SIG-M5 treated with dmso at 0.1 percent for 504 hours (cell line): Measurements from ENCODE around the gene ADGRG3.

Source experiments
- DNase-seq: peaks from one replicate; lab custom pipeline; 2025; ENCODE audit not compliant: unreplicated experiment; lab: John Stamatoyannopoulos, UW

Gene ADGRG3

DNA sequence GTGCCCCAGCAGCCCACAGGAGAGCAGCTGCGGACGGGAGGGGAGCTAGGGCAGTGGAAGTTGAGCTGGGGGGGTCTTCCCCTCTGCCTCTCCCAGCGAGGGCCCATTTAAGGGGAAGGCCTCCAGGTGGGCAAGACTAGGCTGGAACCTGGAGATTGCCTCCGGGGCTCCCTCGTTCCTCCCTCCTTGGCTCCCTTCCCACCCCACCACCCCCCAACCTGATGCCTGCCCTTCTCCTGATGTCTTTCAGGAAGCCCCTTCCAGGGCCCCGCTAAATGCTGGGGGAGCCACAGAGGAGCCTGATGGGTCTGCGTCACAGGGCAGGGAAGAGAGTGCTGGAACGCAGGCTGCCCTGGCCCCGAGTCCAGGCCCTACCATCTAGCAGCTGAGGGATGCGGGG lies 22.9 kb upstream of the ADGRG3 start:
- DNase-seq = no peak

DNA sequence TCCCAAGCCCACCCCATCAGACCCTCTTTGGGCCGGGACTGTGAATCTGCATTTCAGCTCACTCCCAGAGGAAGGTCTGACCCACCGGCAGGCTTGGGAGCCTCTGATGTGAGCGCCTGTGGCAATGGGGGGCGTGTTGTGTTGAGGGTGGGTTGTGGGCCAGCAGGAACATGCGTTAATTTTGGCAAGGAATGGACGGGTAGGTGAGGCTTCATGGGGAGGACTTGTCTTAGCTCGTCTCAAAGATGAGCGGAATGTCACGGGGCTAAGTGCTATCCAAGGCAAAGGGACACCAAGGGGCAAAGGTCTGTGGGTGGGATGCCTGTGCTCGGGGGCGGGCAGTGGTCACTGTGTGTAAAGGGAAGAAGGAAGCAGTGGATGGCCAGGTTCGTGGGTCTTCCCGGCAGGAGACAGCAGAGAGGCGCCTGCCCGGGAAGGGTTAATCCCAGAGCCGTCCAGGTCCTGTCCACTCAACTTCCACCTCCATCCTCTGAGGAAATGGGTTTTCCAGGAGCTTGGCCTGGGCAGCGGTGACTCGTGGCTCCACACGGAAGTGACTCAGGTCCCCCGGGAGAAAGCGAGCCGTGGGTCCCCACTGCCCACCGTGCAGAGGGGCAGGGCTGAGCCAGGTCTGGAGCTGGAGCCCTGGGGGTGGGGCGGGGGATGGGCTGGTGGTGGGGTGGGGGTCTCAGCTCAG lies 22.3 kb upstream of the ADGRG3 start:
- DNase-seq = no peak

DNA sequence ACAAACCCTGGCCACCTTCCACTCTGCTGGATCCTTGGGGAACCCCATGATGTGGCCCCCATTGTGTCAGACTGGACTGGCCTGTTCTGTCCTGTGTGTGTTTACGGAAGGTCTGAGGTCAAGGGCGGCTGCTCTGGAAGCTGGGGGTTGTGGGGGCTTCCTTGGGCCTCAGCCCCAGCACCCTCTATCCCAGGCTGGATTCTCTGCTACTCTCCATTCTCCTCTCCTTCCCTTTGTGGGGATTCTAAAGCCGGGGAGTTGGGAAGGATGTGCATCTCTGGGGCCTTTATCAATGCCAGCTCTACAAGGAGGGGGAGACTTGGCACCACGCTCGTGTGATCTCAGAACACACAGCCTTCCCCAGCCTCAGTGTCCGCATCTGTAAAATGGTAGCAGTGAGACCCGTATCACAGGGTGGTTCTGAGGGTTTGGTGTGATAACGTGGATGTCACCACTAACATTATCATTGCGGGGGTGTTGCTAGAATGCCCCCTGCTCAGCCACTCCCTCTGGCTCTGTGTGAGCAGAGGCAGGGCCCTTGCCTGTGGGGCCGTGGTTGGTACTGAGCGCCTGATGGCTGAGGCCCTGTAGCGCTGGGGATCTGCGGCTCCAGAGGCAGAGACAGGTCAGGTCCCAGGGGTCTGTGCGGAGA lies 21.6 kb upstream of the ADGRG3 start:
- DNase-seq = no peak

DNA sequence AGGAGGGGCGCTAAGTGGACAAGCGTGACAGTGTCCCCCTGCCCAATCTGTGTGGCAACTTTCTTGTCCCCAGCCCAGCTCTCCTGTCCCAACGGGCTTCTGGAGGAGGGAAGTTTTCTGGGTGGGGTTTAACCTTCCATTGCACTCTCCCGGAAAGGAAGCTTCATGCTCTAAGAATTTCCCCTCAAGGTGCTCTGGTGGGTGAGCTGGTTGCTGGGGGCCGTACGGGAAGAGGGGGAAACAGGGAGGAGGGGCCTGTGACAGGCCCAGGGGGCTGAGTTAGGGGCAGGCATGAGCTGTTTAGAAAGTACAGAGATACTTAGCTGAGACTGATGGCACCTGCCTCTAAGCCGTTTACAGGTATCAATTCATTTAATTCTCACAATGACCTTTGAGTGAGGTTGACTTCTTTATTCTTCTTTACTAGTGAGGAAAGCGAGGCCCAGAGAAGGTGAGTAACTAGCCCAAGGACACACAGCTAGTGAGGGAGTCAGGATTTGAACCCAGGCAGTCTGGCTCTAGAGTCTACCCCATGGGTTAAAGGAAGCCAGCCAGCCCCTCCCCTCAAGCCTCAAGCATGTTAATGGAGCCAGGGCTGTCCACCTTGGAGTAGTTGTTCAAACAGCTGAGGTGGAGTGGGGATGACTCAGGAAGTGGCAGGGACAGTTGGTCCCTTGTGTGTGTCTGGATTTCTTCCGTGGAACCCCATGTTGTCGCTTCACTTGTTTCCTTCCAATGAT lies 20.8 kb upstream of the ADGRG3 start:
- DNase-seq = no peak

DNA sequence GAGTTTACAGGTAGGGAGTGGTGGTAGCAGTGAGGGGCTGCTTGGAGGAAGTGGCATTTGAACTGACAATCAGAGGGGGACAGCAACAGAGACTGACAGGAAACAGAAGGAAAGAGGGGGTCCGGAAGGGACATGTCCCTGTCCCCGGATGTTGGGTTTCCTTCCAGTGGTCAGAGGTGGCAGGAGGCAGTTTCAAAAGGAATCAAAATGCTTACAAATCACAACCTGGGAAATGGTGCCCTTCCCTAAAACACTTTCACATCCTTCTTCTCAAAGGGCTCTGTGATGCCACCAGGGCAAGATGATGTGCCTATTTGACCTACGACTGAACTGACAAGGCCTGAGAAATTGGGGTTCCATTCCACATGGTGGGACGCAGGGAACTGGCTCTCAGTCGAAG lies 20.0 kb upstream of the ADGRG3 start:
- DNase-seq = peak; percentile 37

DNA sequence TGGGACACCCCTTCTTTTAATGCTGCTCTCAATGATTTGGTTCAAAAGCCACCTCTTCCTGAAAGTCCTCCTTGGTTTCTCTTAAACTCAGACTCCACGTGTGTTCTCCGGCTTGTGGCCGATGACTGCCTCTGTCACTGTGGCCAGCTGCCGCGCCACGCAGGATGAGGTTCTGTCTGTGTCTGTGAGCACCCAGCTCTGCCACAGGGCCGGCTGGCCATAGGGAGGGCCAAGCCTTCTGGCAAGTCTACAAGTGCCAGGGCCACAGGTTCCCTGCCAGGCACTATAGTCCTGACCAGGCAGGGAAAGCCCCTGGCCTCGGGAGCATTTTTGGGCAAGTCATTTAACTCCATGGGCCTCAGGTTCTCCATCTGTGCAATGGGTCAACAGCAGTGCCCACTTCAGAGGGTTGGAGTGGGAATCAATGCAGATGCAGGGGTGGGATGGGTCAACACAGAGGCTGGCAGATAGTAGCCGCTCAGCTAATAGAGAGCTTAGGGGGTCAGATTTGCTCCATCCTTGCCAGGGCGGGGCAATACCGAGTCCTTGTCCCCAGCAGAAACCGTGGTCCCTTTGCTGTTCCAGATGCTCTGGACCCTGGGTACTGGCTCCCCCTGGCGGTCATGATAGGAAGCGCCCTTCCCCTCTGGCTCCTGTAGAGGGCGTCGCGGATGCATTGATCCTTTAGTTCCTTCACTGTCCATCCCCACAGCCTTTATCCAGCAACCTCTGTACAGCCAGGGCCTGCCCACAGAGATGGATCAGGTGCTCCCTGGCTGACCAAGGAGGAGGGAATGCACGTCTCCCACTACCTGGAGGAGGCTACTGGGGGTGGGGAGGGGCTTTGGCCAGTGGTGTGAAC lies 19.3 kb upstream of the ADGRG3 start:
- peak; percentile 63 for DNase-seq

DNA sequence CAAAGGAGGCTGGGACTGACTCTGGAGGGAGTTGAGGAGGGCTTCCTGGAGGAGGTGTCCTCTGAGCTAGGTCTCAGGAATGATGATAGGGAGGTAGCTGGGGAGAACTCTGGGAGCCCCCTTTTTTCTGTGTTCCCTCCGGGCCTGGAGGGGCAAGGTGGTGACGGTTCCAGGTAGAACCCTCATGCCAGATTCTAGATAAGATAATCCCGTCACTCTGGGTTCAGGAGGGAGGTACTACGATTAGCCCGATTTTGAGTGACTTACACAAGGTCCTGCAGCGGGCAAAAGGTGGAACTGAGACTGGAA lies 18.7 kb upstream of the ADGRG3 start:
- DNase-seq = no peak

DNA sequence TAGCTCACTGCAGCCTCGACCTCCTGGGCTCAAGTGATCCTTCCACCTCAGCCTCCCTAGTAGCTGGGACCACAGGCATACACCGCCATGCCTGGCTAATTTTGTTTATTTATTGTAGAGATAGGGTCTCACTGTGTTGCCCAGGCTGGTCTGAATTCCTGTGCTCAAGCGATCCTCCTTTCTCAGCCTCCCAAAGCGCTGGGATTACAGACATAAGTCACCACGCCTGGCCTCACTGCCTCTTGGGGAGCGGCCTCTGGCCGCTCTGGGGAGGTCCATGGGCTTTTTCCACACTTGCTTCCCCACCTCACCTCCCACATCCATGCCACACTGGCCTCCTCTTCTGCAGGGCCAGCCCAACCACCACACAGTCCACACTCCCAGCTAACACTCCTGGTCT lies 18.3 kb upstream of the ADGRG3 start:
- no peak for DNase-seq

DNA sequence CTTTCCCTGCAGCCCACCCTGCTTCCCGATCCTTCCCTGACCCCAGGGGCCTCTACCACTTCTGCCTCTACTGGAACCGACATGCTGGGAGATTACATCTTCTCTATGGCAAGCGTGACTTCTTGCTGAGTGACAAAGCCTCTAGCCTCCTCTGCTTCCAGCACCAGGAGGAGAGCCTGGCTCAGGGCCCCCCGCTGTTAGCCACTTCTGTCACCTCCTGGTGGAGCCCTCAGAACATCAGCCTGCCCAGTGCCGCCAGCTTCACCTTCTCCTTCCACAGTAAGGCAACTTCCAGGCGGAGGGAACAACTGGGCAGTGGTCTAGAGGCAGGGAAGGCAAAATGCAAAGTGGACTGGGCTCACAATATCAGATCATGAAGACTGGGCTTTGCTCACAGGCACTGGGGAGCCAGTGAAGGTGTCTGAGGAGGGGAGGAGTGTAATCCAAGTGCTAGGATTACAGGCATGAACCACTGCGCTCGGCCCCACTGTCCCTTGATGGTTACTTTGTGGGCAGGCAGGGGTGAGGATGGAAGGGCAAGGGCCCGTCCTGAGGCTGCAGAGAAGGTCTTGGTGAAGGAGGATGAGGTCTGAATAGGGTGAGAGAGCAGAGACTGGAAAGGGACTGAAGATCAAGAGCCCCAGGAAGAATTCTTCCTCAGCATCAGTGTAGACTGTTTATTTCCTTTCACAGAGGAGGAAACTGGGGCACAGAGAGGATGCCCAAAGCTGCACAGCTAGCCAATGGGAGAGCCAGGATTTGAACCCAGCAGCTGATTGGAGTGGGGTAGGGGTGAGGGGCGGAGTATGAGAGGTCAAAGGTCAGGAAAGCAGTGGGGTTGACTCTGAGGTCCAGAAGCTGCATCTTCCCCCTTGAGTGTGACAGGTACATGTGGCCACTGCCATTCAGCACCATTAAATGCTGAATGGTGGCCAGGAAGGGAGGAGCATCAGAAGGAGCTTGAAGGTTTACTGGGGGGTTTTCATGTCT lies 16.5 kb upstream of the ADGRG3 start:
- no peak for DNase-seq

DNA sequence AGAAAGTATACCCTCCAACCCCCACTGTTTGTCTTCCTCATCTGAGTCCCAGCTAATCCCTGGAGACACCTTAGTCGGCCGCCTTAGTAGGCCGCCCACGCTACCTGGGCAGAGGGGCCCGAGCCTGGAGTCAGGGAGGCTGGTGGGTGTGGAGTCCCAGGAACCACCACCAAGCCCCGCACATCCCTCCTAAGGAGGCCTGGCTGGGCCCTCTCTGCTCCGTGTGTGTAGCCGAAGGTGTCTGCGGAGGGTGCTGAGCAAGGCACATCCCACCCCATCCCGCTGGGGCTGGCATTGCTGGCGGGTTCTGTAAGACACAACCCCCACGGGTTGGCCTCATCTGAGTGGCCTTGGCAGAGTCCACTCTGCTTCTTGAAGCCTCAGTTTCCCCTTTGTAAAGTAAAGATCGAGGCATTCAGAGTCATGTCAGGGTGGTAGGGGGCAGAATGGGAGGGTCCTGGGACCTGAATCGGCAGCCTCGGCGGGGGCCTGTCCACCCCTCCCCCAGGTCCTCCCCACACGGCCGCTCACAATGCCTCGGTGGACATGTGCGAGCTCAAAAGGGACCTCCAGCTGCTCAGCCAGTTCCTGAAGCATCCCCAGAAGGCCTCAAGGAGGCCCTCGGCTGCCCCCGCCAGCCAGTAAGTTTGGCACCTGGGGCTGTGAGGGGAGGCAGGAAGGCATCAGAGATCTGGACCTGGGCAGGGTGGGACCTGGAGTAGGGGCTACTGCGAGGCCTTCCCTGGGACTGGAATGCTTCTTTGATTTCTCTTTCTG lies 15.2 kb upstream of the ADGRG3 start:
- no peak for DNase-seq

DNA sequence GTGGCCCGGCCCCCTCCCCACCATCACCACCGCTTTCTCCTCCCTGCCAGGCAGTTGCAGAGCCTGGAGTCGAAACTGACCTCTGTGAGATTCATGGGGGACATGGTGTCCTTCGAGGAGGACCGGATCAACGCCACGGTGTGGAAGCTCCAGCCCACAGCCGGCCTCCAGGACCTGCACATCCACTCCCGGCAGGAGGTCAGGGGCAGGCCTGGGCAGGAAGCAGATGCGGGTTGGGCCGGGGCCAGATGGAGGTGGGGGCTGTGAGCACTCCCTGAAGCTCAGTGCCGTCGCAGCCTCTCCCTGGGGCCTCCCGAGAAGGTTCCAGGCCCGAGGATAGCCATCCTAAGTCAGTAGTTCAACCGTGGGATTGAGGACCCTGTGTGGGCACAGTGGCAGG lies 14.2 kb upstream of the ADGRG3 start:
- no peak for DNase-seq

DNA sequence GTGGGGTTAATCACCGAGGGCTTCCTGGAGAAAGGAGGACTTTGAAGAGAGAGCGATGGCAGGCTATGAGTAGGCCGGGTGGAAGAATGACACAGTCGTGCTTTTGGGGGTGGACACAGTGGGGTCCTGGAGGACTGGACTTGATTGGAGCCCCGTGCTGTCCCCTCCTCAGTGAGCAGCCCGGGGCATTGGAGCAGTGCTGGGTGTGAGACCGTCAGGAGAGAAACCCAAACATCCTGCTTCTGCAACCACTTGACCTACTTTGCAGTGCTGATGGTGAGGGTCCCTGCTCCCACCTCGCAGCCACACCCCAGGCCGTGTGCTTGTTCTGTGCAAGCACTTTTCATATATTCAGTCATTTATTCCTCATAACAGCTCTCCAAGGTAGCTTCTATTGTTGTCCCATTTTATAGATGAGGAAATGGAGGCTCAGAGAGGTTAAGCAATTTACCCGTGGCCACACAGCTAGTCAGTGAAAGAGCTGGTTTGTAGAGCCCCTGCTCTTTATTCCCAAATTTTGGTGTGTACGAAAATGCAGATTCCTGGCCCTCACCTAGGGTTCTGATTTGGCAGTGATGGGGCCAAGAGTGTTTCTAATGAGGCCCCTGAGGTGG lies 11.7 kb upstream of the ADGRG3 start:
- DNase-seq = no peak

DNA sequence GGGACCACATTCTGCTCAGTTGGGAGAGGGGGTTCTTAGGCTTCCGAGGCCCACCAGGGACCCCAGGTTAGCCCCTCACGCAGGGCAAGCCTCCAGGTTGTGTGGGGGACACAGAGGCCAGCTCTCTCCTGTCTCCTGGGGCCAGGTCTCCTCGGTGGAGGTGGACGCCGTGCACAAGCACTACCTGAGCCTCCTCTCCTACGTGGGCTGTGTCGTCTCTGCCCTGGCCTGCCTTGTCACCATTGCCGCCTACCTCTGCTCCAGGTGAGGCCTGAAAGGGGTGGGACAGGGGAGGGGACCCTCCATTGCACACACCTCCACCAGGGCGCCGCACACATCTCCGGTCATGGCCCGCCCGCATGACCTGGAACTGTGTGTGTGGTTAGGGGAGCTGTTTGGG lies 10.9 kb upstream of the ADGRG3 start:
- no peak for DNase-seq

DNA sequence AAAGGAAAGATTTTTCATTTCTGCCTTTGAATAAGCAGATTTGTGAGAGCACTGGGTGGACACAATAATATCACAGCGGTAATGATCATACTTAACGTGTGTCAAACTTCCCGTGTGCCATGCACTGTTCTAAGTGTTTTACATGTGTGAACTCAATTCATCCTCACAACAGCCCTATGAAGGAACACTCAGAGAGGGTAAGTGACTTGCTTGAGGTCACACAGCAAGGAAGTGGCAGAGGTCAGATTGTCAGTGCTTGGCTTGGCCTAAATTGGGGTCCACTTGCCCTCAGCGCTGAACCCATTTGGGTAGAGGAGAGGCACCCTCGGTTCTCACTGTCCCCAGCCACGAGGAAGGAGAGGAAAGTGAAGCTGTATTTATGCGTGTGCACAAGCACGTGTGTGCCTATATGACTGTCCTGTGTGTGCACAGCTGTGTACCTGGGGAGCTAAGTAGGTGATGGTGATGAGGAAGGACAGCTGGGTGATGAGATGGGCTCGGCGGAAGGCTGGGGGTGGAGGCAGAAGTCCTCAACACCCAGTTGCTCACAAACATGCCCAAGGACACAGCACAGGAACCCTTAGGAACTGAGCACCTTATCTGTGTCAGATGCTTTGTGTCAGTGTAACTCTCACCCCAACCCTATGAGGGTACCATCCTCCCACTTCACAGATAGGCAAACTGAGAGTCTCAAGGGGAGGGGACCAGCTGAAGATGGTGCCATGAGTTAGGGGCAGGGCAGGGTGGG lies 9.8 kb upstream of the ADGRG3 start:
- DNase-seq = no peak

DNA sequence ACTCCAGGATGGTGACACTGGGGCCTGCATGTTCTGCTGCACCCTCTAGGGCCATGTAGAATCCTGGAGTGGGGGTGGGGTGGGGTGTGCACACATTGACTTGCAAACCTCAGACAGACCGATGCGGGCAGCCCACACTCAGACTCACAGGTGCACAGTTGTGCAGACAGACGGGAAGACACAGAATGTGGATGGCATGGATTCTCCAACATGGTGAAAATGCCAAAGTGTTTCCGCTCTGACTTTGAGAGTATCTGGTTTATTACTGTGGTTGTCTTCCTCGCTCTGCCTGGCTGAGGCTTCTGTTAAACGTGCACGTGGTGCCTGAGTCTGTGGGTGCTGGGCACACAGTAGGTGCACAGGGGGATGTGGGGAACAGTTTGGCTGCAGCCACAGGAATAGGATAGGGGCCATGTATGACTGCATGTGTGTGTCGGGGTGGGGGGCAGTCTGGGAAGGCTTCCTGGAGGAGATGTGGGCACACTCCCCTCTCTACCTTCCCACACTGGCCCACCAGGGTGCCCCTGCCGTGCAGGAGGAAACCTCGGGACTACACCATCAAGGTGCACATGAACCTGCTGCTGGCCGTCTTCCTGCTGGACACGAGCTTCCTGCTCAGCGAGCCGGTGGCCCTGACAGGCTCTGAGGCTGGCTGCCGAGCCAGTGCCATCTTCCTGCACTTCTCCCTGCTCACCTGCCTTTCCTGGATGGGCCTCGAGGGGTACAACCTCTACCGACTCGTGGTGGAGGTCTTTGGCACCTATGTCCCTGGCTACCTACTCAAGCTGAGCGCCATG lies 9.0 kb upstream of the ADGRG3 start:
- DNase-seq = no peak

DNA sequence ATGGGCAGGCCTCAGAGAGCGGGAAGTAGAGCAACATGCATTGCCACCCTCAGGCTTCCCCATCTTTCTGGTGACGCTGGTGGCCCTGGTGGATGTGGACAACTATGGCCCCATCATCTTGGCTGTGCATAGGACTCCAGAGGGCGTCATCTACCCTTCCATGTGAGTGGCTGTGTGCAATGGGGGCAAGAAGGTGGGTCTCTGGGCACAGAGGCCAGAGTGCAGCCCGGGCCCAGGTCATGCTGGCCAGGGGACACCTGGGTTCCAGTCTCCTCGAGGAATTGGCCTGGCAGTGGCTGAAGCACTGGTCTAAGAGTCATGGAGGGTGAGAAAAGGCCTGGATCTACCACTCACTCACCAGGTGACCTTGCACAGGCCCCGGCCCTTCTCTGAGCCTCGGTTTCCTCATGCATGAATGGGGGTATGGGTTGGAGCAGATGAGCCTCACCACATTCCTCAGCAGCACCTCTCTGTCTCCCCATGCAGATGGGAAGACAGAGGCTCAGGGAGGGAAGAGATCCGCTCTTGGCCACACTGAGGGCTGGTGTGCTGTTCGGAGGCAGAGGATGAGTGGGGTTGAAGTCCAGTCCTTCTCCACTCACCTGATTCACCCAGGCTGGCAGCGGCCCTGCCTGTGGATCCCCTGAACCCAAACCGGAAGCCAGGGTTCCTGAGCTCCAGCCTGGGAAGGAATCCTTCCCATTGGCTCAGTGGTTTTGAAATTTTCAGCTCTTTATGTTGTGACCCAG lies 7.2 kb upstream of the ADGRG3 start:
- DNase-seq = no peak

DNA sequence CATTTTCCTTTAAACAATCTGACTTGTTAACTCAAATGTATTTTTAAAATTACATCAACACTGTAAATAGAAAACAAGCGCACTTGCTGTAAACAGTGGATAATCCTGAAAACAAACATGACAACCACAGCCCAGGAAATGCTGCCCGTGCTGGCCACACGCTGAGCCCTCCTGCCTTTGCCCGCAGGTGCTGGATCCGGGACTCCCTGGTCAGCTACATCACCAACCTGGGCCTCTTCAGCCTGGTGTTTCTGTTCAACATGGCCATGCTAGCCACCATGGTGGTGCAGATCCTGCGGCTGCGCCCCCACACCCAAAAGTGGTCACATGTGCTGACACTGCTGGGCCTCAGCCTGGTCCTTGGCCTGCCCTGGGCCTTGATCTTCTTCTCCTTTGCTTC lies 6.6 kb upstream of the ADGRG3 start:
- DNase-seq = no peak
